HEK293T (cell line): Measurements from ENCODE around the gene ACOX3.

Source experiments
- CTCF ChIA-PET: fragments of 350-600 bp; formaldehyde crosslinking; extraction: SDS; loops from one replicate; lab custom pipeline; 2021; ENCODE audit warnings: antibody characterized with exemption, inconsistent platforms; lab: Yijun Ruan, JAX
- POLR2A ChIA-PET: fragments of 350-600 bp; formaldehyde crosslinking; extraction: SDS; loops from one replicate; lab custom pipeline; 2020; ENCODE audit warnings: antibody characterized with exemption, inconsistent platforms; lab: Yijun Ruan, JAX
- DNase-seq: peaks from one replicate; pipeline ENCODE4 v3.0.0; 2012; ENCODE audit warnings: mixed read lengths; ENCODE audit errors: extremely low spot score
- ARNT ChIP-seq: fragments of 450-650 bp; IDR thresholded peaks from 2 replicates; pipeline ENCODE4 v1.6.1; 2017; ENCODE audit warnings: mild to moderate bottlenecking
- BHLHE40 ChIP-seq: fragments of 450-650 bp; IDR thresholded peaks from 2 replicates; pipeline ENCODE4 v1.6.1; 2016; ENCODE audit warnings: mild to moderate bottlenecking, moderate library complexity, borderline replicate concordance
- CTBP1 ChIP-seq: fragments of 450-650 bp; IDR thresholded peaks from 2 replicates; pipeline ENCODE4 v1.6.1; 2016; ENCODE audit warnings: borderline replicate concordance
- ELF4 ChIP-seq: fragments of 450-650 bp; IDR thresholded peaks from 2 replicates; pipeline ENCODE4 v1.6.1; 2017; ENCODE audit warnings: antibody characterized with exemption
- FOXA1 ChIP-seq: fragments of 450-650 bp; IDR thresholded peaks from 2 replicates; pipeline ENCODE4 v1.6.1; 2016; ENCODE audit warnings: mild to moderate bottlenecking
- FOXK2 ChIP-seq: fragments of 450-650 bp; IDR thresholded peaks from 2 replicates; pipeline ENCODE4 v1.6.1; 2016; ENCODE audit warnings: mild to moderate bottlenecking
- FOXM1 ChIP-seq: fragments of 450-650 bp; IDR thresholded peaks from 2 replicates; pipeline ENCODE4 v1.6.1; 2017; ENCODE audit warnings: mild to moderate bottlenecking, borderline replicate concordance
- HDGF ChIP-seq: fragments of 450-650 bp; IDR thresholded peaks from 2 replicates; pipeline ENCODE4 v1.6.1; 2017; ENCODE audit warnings: antibody characterized with exemption, borderline replicate concordance
- L3MBTL2 ChIP-seq: fragments of 450-650 bp; conservative IDR thresholded peaks from 2 replicates; pipeline ENCODE4 v1.6.1; 2016; ENCODE audit warnings: mild to moderate bottlenecking
- LEF1 ChIP-seq: fragments of 450-650 bp; IDR thresholded peaks from 2 replicates; pipeline ENCODE4 v1.6.1; 2017; ENCODE audit warnings: mild to moderate bottlenecking, borderline replicate concordance
- NFRKB ChIP-seq: fragments of 450-650 bp; IDR thresholded peaks from 2 replicates; pipeline ENCODE4 v1.6.1; 2016; ENCODE audit warnings: mild to moderate bottlenecking, moderate library complexity
- SP1 ChIP-seq: fragments of 450-650 bp; IDR thresholded peaks from 2 replicates; pipeline ENCODE4 v1.6.1; 2017
- SUZ12 ChIP-seq: fragments of 450-650 bp; IDR thresholded peaks from 2 replicates; pipeline ENCODE4 v1.6.1; 2016; ENCODE audit warnings: mild to moderate bottlenecking
- TARDBP ChIP-seq: fragments of 450-650 bp; IDR thresholded peaks from 2 replicates; pipeline ENCODE4 v1.6.1; 2016
- ZNF384 ChIP-seq: fragments of 450-650 bp; IDR thresholded peaks from 2 replicates; pipeline ENCODE4 v1.6.1; 2016
- TF ChIP-seq, protein P1 (sequence below): fragments of 450-650 bp; IDR thresholded peaks from 2 replicates; pipeline ENCODE4 v1.6.1; 2016

The ACOX3 gene

DNA sequence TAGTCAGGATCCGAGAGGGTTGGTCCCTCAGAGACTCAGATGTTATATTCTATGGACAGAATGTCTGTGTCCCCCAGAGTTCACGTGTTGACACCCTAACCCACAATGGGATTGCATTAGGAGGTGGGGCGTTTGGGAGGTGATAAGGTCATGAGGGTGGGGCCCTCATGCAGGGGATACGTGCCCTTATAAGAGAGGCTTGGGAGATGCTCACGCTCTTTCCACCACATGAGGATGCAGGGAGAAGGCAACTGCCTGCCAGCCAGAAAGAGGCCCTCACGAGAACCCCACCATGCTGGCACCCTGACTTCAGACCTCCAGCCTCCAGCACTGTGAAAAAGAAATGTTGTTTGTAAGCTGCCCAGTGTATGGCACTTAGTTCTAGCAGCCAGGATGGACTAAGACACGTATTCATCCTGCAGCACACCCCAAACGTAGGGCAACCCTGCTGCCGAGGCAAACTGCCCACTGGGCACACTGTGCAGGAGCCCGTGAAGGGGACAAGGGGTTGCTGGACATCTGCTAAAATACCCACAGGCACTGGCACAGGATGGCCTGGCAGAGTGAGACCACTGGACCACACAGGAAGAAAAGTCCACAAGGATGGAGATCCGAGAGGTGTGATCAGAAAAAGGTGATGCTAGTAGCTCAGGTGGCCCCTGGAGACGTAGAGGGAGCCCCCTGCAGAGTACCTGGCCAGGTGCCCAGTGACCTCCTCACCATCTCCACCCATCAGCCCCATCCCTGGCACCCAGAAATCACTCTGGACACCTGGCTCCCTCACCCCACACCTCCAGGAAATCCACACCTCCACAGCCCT is 108.3 kb downstream of the ACOX3 start:
- CTCF ChIA-PET = no interaction called here
- POLR2A ChIA-PET = no interaction called here

DNA sequence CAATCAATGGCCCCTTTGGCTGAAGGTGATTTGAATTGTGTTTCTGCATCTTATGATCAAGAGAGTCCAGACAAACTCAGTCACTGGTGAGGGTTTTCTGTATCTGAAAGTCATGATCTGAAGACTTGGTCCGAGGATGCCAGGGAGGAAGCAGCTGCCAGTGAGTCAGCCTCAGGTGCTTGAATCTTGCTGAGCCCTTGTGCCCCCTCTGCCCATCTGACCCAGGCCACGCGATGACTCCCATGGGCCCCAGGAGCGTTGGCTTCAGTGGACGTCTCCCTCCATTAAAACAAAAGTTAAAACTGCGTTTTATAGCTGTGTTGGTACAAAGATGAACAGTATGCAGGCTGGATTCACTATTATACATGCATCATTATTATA is 109.0 kb downstream of the ACOX3 start:
- ChIA-PET POLR2A (no interaction called here), CTCF (no interaction called here)
- no peak for TF ChIP-seq L3MBTL2
- no peak for TF ChIP-seq ARNT
- no peak for TF ChIP-seq BHLHE40
- no peak for TF ChIP-seq ELF4
- no peak for TF ChIP-seq ZNF384
- TF ChIP-seq SP1 = no peak
- TF ChIP-seq FOXM1 = no peak
- TF ChIP-seq SUZ12 = no peak
- TF ChIP-seq, protein P1, sequence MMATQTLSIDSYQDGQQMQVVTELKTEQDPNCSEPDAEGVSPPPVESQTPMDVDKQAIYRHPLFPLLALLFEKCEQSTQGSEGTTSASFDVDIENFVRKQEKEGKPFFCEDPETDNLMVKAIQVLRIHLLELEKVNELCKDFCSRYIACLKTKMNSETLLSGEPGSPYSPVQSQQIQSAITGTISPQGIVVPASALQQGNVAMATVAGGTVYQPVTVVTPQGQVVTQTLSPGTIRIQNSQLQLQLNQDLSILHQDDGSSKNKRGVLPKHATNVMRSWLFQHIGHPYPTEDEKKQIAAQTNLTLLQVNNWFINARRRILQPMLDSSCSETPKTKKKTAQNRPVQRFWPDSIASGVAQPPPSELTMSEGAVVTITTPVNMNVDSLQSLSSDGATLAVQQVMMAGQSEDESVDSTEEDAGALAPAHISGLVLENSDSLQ = no peak
- no peak for TF ChIP-seq FOXK2
- no peak for TF ChIP-seq HDGF
- TF ChIP-seq NFRKB = no peak
- no peak for TF ChIP-seq LEF1
- TF ChIP-seq TARDBP = no peak
- no peak for TF ChIP-seq FOXA1
- DNase-seq = no peak

More for the DNA sequence above, 108.3 kb downstream of the ACOX3 start:
- TF ChIP-seq BHLHE40 (no peak), L3MBTL2 (no peak), NFRKB (no peak), ZNF384 (no peak), FOXK2 (no peak), FOXM1 (no peak), FOXA1 (no peak), TARDBP (no peak), HDGF (no peak), ELF4 (no peak), ARNT (no peak), CTBP1 (no peak)
- DNase-seq = no peak

DNA sequence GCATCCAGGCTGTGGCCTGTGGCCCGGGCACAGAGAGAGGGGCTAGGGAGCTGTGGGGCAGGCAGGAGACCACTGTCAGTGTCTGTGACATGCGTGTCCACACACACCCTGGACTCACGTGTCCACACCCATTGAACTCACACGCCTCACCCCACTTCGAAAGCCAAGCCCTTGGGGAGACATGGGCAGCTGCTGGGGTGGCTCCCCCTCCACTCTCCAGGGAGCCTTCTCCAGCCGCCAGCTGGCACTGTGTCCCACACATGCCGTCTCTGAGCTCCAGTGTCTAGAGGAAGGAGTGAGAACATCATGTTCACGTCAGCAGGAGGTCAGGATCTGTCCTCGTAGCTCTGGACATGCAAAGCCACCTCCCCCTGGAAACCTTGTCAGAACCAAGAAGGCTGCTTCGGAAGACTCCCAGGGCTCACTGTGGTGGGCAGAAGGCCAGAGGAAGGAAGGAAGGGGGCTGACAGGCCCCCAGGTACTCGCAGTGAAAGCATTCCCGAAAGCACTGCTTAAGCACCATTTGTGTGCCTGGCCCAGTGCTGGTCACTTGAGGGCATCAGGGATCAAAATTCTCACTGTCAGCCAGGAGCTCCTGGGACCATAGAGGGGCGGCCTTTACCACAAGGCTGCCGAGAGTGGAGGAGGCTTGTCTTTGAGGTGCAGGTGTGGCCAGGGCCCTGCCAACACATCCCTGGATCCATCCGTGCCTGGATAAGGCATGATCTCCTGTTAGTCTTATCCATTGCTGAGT is 109.5 kb downstream of the ACOX3 start:
- CTCF ChIA-PET = interaction anchor here (0.8 kb wide), 1 partner anchor 12 kb away, joined by 4 read pairs; no protein-coding TSS in a partner anchor
- POLR2A ChIA-PET = no interaction called here
- TF ChIP-seq NFRKB = no peak
- no peak for DNase-seq

DNA sequence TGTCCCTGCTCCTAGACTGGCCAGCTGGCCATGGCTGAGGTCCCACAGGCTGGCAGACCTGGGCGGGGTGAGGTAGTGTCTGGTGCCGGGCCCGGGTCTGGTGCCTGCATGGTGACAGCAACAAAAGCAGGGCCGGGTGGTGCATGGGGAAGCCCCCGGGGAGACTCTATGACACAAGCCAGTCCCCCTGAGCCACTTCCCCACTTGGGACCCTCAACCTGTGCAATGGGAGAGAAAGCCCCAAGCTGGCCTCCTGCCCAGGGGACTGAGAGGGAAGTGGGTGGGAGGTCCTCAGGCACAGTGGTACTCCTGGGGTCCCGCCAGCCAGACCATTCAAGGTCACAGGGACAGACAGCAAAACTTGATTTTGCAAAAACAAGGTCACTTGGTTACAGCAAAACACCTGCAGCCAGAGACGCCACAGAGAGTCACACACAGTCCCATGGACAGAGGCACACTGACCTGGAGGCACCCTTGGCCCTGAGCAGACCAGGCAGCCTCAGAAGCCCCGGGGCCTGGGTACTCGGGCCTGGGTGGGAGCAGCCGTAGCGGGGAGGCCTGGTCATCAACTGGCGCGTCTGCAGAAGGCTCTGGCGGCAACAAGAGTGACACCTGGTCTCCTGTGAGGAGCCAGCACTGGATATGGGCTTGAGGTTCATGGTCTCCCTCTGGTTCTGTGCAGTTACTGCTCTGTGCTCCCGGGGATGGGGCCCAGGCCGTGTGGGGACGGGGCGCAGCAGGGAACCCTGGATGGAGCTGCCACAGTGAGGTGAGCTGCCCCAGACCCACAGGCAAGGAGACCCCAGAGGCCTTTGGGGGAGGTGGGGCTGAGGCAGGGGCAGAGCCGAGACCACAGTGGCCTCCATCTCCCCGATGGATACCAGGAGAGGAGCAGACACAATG is 110.4 kb downstream of the ACOX3 start:
- ChIA-PET CTCF (interaction anchor here (0.8 kb wide), 1 partner anchor 13 kb away, joined by 4 read pairs; no protein-coding TSS in a partner anchor), POLR2A (no interaction called here)
- TF ChIP-seq HDGF (no peak), ZNF384 (no peak), SP1 (no peak), ELF4 (no peak), LEF1 (no peak), L3MBTL2 (no peak), NFRKB (no peak), SUZ12 (no peak), ARNT (no peak), BHLHE40 (no peak), FOXM1 (no peak), FOXA1 (no peak), TARDBP (no peak)
- TF ChIP-seq, protein P1 = no peak
- DNase-seq = no peak

DNA sequence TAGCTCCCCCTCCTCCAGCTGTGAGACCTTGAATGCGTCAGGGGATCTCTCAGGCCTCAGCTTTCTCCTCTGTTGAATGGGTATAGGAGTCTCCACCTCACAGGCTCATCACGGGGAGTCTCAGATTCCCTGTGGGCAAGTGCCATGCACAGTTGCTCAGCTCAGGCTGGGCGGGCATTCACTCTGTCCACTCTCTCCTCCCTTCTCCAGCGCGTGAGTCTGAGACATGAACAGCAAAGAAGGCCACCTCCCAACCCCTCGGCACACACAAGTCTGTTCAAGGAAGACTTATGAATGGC is 111.0 kb downstream of the ACOX3 start:
- POLR2A ChIA-PET = no interaction called here

More for the DNA sequence above, 111.0 kb downstream of the ACOX3 start:
- no peak for TF ChIP-seq HDGF
- TF ChIP-seq, protein P1 = no peak
- no peak for TF ChIP-seq FOXK2
- no peak for TF ChIP-seq FOXA1
- TF ChIP-seq L3MBTL2 = no peak
- no peak for TF ChIP-seq SUZ12
- TF ChIP-seq ARNT = no peak
- no peak for TF ChIP-seq NFRKB
- TF ChIP-seq TARDBP = no peak
- CTCF ChIA-PET = no interaction called here
- no peak for DNase-seq
